Measurements from ENCODE around the gene CNTN2.

Gene CNTN2

DNA sequence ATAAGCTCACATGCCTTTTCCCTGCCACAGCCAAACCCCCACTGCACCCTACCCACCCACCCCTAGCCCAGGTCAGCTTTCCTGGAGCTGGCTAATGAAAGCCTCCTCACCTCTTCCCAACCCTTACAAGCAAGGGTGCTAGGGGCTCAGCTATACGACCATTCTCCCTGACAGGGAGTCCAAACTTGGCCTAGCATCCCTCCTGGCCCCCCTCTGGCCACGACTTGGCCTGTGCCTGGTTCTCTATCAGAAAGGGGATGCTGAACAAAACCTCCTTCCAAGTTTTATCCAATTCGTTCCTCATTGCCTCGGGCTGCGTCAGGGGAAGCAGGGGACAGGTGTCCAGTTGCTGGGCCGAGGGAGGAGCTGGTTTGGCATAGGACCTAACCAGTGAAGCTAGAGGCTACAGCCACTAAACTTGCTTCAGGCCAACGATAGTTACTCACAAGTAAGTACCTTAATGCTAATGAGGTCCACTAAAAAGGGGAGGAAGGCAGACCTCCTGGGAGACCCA is 32.7 kb downstream of the CNTN2 start:
- DNase-seq: no peak

DNA sequence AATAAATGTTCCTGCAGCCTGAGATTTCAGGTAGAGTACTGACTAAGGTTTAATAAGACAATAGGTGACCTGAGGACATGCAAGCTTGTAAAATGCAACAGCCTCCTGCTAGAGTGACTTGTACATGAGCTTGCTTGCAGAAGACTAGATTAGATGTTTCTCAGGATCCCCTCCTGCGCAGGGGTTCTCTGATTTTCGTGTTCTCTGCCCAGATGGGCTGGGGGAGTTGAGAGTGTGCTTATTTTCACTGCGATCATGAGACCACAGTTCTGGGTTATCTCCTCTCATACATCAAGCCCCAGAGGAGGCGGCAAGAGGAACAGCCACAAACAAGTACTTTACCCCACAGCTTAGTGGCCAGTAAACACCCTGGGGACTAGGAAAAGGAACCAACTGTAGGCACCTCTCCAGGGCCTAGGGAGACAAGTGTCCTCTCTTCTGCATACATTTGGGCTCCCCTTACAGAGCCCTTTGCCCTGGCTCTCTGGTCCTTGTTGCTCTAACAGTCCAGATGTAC is 33.3 kb downstream of the CNTN2 start:
- no peak for DNase-seq

DNA sequence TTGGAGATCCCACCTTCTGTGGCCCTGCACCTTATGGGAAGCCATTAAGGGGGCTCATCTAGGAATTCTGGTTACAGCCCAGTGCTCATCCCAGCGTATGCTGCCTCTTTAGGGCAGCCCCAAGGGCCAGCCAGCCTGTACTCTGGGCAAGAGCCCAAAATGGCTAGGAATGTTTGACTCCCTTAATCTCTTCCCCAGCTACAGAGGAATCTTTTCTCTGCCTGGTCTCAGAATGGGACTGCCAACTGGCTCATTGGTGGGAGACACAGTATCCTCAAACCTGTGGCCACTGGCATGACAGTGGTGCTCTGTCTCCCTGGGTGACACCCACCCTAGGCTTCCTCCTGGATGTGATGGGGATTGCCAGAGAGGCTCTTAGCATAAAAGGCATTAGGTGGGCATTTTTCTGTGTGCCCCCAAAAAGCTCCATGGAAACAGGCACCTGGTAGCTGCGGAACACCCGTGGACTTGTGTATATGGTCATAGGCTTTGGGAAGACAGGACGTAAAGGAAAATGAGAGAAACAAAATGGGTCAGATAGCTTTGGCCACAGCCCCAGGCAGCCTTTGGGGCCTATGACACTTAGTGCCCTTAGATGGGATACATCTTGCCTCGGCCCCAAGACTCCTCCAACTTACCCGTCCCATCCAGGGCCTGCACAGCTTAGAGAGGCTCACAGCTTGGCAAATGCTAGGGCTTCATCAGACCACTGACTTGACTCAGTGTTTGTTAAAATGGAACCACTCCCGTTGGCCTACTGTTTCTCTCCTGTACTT is 34.3 kb downstream of the CNTN2 start:
- no peak for DNase-seq

GRCh38 chr1:205077934-205078311 is 34.9 kb downstream of the CNTN2 start:
- no peak for DNase-seq

DNA sequence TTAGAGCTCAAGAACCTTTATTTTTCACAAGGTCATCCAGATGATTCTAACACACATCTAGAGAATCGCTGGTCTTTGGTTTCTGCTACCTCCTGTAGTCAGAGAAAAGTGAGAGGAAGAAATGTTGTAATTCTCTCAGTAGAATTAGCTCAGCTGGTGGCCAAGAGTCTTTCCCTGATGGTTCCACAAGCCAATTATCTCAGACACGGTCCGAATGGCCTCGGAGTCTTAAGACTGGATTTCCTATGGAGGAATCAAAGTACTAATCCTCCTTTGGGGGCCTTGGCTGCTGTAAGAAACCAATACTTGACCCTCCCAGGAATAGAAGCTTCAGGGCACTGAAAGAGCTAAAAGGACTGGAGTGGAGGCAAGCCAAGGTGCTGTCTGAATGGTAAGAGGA is 39.4 kb downstream of the CNTN2 start:
- DNase-seq: no peak

DNA sequence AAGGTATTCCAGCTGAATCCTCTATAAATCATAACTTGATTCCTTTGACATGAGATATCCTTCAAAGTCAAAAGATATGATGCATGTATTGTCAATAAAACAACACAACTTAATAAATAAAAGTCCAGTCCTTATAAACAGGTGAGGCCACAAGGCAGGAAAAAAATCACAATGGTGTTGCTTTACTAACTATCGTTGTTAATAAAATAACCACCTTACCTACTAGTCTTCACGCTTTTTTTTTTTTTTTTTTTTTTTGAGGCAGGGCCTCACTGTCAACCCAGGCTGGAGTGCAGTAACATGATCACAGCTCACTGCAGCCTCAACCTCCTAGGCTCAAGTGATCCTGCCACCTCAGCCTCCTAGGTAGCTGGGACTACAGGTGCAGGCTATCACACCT is 41.3 kb downstream of the CNTN2 start, which contains the start of gene TMEM81:
TMEM81 (minus strand) TSS at position 101 of the 400 bp plus-strand sequence. CDS start 140 bp downstream, outside the sequence.
- no peak for DNase-seq

DNA sequence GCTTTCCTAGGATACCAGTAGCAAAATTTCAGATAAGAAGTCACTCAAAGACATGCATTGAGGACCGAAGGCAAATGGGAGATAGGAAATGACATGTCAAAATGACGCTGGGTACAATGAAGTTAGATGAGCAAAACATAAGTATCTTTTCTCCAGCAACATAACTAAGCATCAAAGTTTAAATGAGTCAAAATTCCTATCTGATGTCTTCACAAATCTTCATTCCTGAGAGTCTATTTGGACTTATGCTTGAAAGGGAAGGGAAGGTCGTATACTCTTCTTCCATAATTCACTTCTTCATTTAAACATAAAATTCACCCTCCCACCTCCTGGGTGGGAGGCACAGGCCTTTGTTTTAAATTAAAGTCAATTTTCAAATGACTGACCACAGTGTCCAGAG is 45.3 kb downstream of the CNTN2 start:
- no peak for DNase-seq

DNA sequence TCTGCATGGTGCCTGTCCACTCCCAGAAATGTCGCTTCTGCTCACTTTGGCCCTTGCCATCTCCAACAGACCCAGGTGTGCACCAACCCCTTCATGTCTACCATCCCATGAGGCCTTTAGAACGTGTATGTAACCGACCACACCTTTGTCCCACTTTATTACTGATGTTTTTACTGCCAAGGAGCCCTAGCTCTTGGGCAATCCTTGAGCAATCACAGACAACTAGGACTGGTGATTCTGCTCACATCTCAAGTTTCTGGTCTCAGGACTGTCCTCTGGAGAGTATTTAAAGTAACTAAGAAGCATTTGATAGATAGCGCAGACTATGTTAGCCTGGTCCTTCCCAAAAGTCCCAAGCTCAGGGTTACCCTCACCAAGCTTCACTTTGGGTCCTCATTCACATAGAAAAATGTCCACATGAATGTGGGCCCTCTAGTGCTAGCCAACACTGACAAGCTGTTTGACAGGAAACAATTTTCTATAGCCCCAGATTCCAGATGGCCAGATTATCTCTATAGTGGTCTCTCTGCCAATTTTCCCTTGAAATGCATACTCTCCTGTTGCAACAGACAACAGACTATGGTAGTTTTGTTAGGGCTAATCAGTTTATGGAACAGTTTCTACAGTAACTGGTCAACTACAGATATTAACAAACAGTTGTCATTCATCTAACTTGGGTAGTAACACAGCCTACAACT is 48.2 kb downstream of the CNTN2 start:
- no peak for DNase-seq

DNA sequence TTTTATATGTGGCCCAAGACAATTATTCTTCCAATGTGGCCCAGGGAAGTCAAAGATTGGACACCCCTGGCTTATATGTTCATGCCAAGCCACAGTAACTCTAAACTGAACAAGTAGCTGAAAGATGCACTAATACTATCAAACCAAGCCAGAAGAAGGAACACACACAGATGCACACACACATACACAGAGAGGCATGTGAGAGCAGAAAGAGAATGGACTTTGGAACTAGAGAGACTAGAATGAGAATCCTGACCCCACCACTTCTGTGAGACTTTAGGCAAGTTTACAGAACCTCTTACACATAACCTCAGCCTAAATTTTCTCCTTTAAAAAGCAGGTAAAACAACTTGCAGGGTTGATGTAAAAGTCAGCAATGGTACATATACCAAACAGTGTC is 52.4 kb downstream of the CNTN2 start:
- no peak for DNase-seq

- no peak for DNase-seq
Measured at GRCh38 chr1:205098242-205098641, 55.2 kb downstream of the CNTN2 start.

DNA sequence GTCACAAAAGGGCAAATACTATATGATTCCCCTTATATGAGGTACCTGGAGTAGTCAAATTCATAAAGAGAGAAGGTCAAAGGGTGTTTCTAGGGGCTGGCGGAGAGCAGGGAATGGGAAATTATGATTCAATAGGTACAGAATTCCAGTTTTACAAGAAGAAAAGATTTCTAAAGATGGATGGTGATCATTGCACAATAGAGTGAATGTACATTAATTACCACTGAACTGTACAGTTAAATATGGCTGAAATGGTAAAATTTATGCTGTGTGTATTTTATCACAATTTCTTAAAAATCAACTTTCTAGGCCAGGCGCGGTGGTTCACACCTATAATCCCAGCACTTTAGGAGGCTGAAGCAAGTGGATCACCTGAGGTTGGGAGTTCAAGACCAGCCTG is 59.4 kb downstream of the CNTN2 start:
- DNase-seq: no peak

DNA sequence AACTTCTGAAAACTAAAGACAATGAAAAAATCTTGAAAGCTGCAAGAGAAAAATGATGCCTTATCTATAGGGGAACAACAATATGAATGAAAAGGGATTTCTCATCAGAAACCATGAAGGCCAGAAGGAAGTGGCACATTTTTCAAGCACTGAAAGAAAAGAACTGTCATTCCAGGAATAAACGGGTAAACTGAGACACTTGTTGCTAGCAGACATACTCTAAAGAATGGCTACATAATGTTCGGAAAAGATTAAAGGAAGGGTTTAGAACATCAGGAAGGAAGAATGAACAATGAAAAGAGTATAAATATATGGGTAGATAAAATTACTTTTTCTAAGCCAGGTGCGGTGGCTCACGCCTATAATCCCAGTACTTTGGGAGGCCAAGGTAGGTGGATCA is 64.3 kb downstream of the CNTN2 start:
- DNase-seq: no peak

DNA sequence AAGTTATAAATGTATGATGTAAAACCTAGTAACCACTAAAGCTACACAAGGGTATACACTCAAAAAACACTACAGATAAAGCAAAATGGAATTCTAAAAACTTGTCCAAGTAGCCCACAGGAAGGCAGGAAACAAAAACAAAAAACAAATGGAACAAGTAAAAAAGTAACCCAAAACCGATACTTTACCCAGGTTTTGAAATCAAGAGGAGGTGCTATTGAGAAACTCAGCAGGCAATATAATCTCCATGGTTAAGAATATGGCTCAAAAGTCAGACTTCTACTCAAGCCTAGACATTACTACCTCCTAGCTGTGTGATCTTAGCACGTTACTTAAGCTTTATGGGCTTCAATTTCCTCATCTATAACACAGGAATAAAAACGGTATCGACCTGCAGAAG is 65.5 kb downstream of the CNTN2 start:
- no peak for DNase-seq

- DNase-seq: no peak
Measured at GRCh38 chr1:205109269-205109668, 66.3 kb downstream of the CNTN2 start.

DNA sequence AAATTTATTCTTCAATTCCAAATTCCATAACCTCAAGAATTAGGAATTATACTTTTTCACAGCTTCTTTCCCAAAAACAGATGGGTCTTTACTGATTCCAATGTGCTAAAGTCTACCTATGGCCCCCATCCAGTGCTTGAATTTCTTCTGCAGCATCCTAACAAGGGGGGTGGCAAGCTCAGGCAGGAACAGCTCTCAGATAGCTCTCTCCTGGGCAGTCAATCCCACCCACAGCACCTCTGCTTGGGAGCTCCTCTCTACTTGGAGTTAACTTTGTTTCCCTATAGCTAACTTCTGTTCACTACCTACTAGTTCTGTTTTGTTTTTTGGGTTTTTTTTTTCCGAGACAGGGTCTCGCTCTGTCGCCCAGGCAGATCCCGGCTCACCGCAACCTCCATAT is 66.7 kb downstream of the CNTN2 start:
- DNase-seq: no peak

DNA sequence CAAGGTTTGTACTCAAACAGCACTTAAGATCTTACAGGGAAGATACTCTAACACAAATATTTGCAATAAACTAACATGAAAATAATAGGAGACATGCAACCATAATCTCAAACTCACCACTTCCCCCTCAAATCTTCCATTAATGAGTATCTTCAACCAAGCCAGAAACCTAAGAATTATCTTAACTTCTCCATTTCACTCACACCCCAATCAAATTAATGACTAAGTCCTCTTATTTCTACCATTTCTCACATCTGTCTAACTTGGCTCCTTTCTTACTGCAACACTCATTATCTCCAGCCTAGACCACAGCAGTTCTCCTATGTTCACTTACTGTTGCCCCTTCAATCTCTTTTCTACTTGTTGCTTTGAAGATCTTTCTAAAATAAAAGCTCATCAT is 68.3 kb downstream of the CNTN2 start:
- DNase-seq: no peak

- DNase-seq: no peak
Measured at GRCh38 chr1:205118752-205119151, 75.7 kb downstream of the CNTN2 start.

- DNase-seq: peak; percentile 93
Measured at GRCh38 chr1:205121660-205122488, 78.9 kb downstream of the CNTN2 start, which contains the start of gene RBBP5. RBBP5 (minus strand) TSS chr1:205121978; CDS start chr1:205121873, 105 bp downstream.

DNA sequence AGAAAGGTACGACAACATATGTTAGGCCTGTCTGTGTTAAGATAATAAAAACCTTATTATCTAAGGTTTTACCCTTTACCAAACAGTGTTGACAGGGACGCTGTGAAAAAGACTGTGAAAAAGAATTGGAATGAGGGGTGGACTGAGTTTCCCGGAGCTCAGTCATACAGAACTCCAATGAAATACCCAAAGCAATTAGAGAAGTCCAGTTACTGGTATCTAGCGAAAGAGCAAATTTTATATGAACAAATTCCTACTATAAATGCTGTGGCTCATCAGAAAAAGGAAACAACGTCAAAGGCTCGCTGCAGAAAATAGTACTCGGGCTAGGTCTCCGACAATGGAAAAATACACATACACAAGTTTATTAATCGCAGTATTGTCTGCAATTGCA is 79.5 kb downstream of the CNTN2 start:
- DNase-seq: no peak

GRCh38 chr1:205124726-205125125 is 81.7 kb downstream of the CNTN2 start:
- no peak for DNase-seq

DNA sequence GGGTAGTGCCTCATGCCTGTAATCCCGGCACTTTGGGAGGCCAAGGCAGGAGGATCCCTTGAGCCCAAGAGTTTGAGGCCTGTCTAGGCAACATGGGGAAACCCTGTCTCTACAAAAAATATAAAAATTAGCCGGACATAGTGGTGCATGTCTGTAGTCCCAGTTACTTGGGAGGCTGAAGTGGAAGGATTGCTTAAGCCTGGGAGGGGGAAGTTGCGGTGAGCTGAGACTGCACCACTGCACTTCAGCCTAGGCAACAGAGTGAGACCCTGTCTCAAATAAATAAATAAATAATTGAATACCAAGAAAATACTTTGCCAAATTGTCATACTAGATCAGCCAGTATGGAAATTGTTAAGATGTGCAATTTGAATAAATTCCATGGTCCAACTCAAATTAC is 84.6 kb downstream of the CNTN2 start:
- DNase-seq: no peak

Data from stimulated activated CD4-positive, alpha-beta T cell treated with anti-CD3 and anti-CD28 coated beads, Interleukin-4, amount 100 ng/mL, for 1 hour (primary cell).